Measurements from ENCODE around the gene CFAP46. TPM values are rescaled to one million over a fixed set of nuclear protein-coding genes. Genes with fewer than 3 reads are reported as not detected.

CFAP46 gene
- total RNA-seq, 4 donors from 2014 or later, result 0.29 to 9.0 (median 2.7) TPM

DNA sequence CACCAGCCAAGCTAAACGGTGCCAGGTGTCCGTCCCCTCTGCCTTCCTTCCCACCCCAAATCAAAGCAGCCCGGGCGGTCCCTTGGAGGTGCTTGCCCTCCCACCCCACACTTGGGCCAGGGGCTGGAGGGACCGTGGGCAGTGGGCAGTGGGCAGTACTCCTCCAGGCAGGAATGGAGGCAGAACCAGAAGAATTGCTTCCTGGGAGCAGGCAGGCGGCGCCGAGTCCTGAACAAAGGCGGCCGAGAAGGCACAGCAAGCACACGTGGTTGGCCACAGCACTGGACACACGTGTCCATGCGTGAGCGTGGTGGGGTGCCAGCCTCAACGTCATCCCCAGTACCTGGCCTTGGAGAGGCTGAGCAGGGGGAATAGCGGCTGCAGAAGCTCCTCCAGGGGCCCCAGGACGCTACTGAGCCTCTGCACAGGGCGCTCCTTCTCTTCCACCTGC lies 108.0 kb downstream of the CFAP46 start:
- no peak for DNase-seq
- intact Hi-C loops (cut with DNase I; ENCODE audit: low total_unique reads), result no loop called here
- Histone ChIP-seq H3K27me3 (peaks cover 0 to 19% of the 10 kb centered on the region in 2 donors), H3K4me3 (no peak overlapping the region), H3K36me3 (no peaks in the 10 kb centered on the region), H3K27ac (no peak overlapping the region), H3K4me1 (no peaks in the 10 kb centered on the region), H3K9me3 (no peaks in the 10 kb centered on the region)
- no peak for TF ChIP-seq POLR2A (IDR thresholded peaks at IDR 0.05)

DNA sequence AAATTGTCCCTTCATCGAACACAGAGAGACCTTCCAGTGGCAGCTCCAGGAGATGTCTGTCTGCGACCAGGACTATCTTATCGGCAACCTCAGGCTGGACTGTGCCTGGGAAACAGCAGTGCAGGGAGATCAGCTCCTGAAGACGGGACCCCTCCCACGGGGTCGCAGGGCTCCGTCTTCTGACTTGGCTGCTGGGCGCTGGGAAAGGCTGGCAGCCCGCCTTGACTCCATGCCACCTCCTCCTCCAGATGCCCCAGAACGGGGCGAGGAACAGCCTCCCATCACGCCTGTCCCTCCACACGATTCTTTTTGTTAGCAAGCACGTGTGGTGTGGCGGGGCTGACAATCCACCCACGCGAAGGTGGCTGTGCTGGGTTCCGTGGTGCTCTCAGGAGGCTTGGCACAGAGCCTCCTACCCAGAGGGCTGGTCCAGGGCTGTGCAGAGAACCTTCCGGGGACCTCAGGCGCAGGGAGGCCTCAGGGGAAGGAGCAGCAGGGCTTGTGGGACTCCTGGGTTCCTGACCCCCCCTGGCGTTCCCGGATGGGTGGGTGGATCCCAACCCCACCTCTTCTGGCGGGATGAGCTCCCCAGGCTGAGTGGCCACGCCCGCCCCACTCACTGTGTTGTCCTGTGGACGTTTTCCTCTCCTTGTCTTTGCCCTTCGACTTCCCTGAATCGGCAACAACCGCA lies 108.8 kb downstream of the CFAP46 start:
- intact Hi-C loops (cut with DNase I; ENCODE audit: low total_unique reads), result no loop called here
- peaks cover 0 to 19% of the 10 kb centered on the region in 2 donors for H3K27me3 ChIP-seq
- H3K4me3 ChIP-seq, result no peak overlapping the region
- H3K4me1 ChIP-seq, result no peaks in the 10 kb centered on the region
- H3K36me3 ChIP-seq, result no peaks in the 10 kb centered on the region
- no peak for TF ChIP-seq POLR2A (IDR thresholded peaks at IDR 0.05)
- TF ChIP-seq, protein P1, sequence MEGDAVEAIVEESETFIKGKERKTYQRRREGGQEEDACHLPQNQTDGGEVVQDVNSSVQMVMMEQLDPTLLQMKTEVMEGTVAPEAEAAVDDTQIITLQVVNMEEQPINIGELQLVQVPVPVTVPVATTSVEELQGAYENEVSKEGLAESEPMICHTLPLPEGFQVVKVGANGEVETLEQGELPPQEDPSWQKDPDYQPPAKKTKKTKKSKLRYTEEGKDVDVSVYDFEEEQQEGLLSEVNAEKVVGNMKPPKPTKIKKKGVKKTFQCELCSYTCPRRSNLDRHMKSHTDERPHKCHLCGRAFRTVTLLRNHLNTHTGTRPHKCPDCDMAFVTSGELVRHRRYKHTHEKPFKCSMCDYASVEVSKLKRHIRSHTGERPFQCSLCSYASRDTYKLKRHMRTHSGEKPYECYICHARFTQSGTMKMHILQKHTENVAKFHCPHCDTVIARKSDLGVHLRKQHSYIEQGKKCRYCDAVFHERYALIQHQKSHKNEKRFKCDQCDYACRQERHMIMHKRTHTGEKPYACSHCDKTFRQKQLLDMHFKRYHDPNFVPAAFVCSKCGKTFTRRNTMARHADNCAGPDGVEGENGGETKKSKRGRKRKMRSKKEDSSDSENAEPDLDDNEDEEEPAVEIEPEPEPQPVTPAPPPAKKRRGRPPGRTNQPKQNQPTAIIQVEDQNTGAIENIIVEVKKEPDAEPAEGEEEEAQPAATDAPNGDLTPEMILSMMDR (IDR thresholded peaks at IDR 0.05), result no peak
- H3K9me3 ChIP-seq, result no peaks in the 10 kb centered on the region
- no peak for DNase-seq
- no peak overlapping the region for H3K27ac ChIP-seq

DNA sequence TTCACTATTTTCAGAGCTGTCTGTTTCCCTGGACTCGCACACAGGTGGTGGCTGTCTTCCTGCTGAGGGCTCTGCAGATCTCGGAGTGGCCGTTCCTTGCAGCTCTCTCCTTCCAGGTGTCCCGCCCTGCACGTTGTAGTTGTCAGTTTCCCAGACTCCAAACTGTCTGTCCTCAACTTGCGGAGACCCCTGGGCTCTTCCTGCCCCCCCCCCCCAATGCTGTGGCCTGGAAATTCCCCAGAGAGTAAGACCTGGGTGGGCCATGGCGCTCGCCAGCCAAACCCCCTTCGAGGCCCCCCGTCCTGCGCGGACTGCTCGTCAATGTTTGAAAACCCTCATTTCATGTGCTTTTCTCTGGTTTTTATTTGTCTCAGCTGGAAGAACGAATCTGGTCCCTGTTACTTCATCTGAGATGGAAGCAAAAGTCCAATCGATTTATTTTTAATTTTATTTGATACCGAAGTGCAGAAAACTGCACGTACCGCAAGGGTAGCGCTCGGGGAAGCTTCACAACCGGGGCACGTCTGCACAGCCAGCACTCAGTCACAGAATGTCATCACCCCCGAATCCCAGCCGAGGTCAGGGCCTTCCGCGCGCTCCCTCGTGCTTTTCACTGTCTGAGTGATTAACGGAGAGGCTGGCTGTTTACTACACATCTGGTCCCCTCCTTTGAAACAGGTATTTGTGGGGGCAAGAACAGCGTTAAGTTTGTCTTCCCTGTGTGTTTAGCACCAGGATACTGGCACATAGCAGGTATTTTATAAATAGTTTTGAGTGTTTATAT lies 110.0 kb downstream of the CFAP46 start:
- peaks cover 0 to 19% of the 10 kb centered on the region in 2 donors for H3K27me3 ChIP-seq
- intact Hi-C loops (cut with DNase I; ENCODE audit: low total_unique reads), result no loop called here
- no peak for DNase-seq
- no peak overlapping the region for H3K4me3 ChIP-seq
- H3K9me3 ChIP-seq, result no peaks in the 10 kb centered on the region
- TF ChIP-seq, protein P1 (IDR thresholded peaks at IDR 0.05), result no peak
- no peak for TF ChIP-seq POLR2A (IDR thresholded peaks at IDR 0.05)
- no peaks in the 10 kb centered on the region for H3K4me1 ChIP-seq
- no peak overlapping the region for H3K27ac ChIP-seq
- H3K36me3 ChIP-seq, result no peaks in the 10 kb centered on the region

DNA sequence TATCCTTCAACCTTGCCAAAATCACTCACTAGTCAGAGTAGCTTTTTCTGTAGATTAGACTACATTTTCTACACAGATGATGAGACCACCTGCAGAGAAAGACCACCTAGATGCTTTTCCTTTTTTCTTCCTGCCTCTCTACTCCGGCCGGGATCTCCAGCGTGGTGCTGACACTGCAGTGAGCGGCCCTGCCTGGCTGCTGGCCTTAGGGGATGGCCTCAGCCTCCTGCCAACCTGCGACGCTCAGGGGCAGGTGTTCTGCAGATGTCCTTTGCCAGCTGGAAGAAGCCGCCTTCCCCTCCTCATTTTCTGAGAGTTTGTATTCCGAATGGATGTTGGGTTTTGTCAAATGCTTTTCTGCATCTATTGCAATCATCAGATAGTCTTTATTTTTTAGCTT lies 113.0 kb downstream of the CFAP46 start:
- TF ChIP-seq POLR2A (IDR thresholded peaks at IDR 0.05), result no peak
- TF ChIP-seq, protein P1 (IDR thresholded peaks at IDR 0.05), result no peak
- Histone ChIP-seq H3K27me3 (peaks cover 0 to 12% of the 10 kb centered on the region in 2 donors), H3K4me1 (no peaks in the 10 kb centered on the region), H3K36me3 (no peaks in the 10 kb centered on the region), H3K4me3 (no peak overlapping the region), H3K9me3 (no peaks in the 10 kb centered on the region), H3K27ac (no peak overlapping the region)
- intact Hi-C loops (cut with DNase I; ENCODE audit: low total_unique reads), result no loop called here
- no peak for DNase-seq

DNA sequence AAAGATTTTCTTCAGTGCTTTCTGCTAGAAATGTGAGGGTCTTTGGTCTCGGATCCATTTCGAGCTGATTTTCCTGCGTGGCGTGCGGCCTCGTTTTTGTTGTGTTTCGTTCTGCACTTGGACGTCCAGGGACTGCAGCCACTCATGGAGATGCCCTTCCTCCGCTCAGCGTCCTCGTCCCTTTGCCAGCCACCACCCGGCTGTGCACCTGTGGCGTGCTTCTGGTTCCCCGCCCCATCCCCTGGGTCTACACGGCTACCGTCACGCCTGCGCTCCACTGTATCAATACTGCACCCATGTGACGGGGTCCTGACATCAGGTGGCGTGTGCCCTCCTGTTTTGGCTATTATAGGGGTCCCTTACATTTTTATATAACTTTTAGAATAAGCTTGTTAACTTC lies 113.7 kb downstream of the CFAP46 start:
- Histone ChIP-seq H3K36me3 (no peaks in the 10 kb centered on the region), H3K4me1 (no peaks in the 10 kb centered on the region), H3K27me3 (peaks cover 0 to 5% of the 10 kb centered on the region in 2 donors), H3K27ac (no peak overlapping the region), H3K4me3 (no peak overlapping the region), H3K9me3 (no peaks in the 10 kb centered on the region)
- TF ChIP-seq, protein P1 (IDR thresholded peaks at IDR 0.05), result no peak
- TF ChIP-seq POLR2A (IDR thresholded peaks at IDR 0.05), result no peak
- intact Hi-C loops (cut with DNase I; ENCODE audit: low total_unique reads), result no loop called here
- no peak for DNase-seq

Data from uterus (tissue), 4 donors.